ENCODE measurements around the gene WDR7. TPM values are rescaled to one million over a fixed set of nuclear protein-coding genes. Genes with fewer than 3 reads are reported as not detected.

Gene WDR7
- total and polyA plus RNA-seq, 2 of the 4 experiments (the other 2 are of a cell fraction): 3.7 to 23.3 TPM

GRCh38 chr18:57004366-57005121 is 353.4 kb downstream of the WDR7 start:
- Histone ChIP-seq H4K8ac (ENCODE audit: low read depth in 2 of 2, low read length in 2 of 2) (peak overlapping the region in 1 of 2 experiments; percentile 48; a peak in 3 of 4 replicates), H3K36me3 (ENCODE audit: control insufficient read depth, insufficient read depth, low read length) (no peaks in the 10 kb centered on the region), H2BK20ac (ENCODE audit: low read depth, low read length) (peak overlapping the region; percentile 94), H3K4me1 (ENCODE audit: control insufficient read depth, insufficient read depth, low read length) (peaks cover 6% of the 10 kb centered on the region), H3K4ac (ENCODE audit: low read depth, low read length) (0 out of 2 replicates have a peak overlapping the region, but pooled peaks have one; percentile 1), H3K27ac (ENCODE audit: insufficient read depth, low read length) (no peak overlapping the region), H4K5ac (ENCODE audit: low read depth, low read length) (no peak overlapping the region; the same call in 1 of the 2 replicates), H3K9ac (ENCODE audit: low read depth, low read length) (no peak overlapping the region), H3K4me3 (ENCODE audit: insufficient read depth, low read depth, low read length) (no peak overlapping the region), H2AK5ac (ENCODE audit: low read depth, low read length) (no peak overlapping the region), H3K9me3 (ENCODE audit: control insufficient read depth, insufficient read depth, low read length) (no peaks in the 10 kb centered on the region), H2BK5ac (ENCODE audit: low read depth, low read length, poor library complexity, severe bottlenecking) (peak overlapping the region; percentile 68), H2AK9ac (replicated peaks; ENCODE audit: low read depth, low read length, poor library complexity) (no peak overlapping the region), H3K23ac (ENCODE audit: low read depth, low read length) (no peak overlapping the region), H3K9me1 (ENCODE audit: insufficient read depth, low read length) (no peaks in the 10 kb centered on the region), H3K4me2 (ENCODE audit: low read depth, low read length) (peak overlapping the region; percentile 49; the same call in 1 of the 2 replicates), H3K79me1 (ENCODE audit: low read depth in 1 of 2, low read length in 2 of 2) (no peaks in the 10 kb centered on the region), H3K27me3 (ENCODE audit: control insufficient read depth, insufficient read depth, low read length) (no peaks in the 10 kb centered on the region), H3K56ac (ENCODE audit: extremely low read depth, insufficient read depth, low read length) (no peak overlapping the region), H4K20me1 (ENCODE audit: insufficient read depth, low read length) (no peaks in the 10 kb centered on the region), H2AFZ (replicated peaks; ENCODE audit: low read length, poor library complexity) (no peak overlapping the region), H3K14ac (replicated peaks; ENCODE audit: low read depth, low read length) (no peak overlapping the region), H2BK15ac (ENCODE audit: low read depth, low read length) (no peak overlapping the region), H3K18ac (ENCODE audit: low read depth, low read length) (0 out of 2 replicates have a peak overlapping the region, but pooled peaks have one; percentile 52), H2BK120ac (ENCODE audit: low read depth, low read length) (peak overlapping the region; percentile 89), H4K91ac (ENCODE audit: insufficient read depth, low read depth, low read length) (no peak overlapping the region)
- intact Hi-C loops (cut with micrococcal nuclease) (loop anchor here (10.0 kb wide), 1 partner anchor 140 kb away; no protein-coding TSS in a partner anchor), dilution Hi-C loops (cut with HindIII; ENCODE audit: low sequenced_read_pairs, unreplicated experiment) (no loop called here), in situ Hi-C loops (cut with MboI; ENCODE audit: low sequenced_read_pairs) (no loop called here)
- ChIA-PET CTCF (interaction anchor here (0.7 to 2.0 kb wide), 3 partner anchors 11 to 161 kb away, joined by 3 to 5 read pairs (median 3); no protein-coding TSS in a partner anchor), POLR2A (ENCODE audit: unreplicated experiment) (no interaction called here)
- peak; percentile 76 for DNase-seq
- TF ChIP-seq RAD21 (IDR thresholded peaks at IDR 0.05; ENCODE audit: low read length) (no peak), SMC3 (IDR thresholded peaks at IDR 0.05; ENCODE audit: low read depth, low read length) (no peak), FOS (IDR thresholded peaks at IDR 0.05; ENCODE audit: low read depth, low read length) (peak; percentile 56; the same call in 1 of the 2 replicates)
- WGBS, 2 experiments (ENCODE audit: extremely low coverage in 2 of 2, insufficient read length in 1 of 2): no CpG with 5 or more reads among the region's 5 CpGs
- no TSS peak for BruUV-seq (replicated peaks)
- ATAC-seq (ENCODE audit: low read depth): peak; percentile 82
